Activated gamma-delta T cell treated with Interleukin-2 at 50 U/mL for 16 hours (primary cell): ENCODE data around the gene TMEM37.

Experiments used
- DNase-seq: peaks from one replicate; pipeline ENCODE4 v3.0.0-alpha.2; 2020

TMEM37 gene

DNA sequence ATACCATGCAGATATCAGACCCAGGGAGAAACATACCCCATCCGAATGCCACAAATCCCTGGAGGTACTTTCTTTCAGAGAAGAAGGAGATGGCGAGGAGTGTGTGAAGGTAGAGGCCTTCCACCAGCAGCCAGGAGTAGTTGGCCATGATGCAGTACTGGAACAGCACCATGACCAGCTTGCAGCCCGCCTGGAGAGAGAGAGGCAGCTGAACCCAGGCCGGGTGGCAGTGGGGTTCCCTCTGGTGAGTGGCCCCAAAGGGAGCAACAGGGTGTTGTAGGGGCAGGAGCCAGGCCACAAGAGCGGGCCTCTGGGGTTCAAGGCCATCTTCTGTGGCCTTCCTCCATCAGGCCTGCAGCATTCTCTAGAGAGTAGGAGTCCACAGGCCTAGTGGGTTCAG is 30.2 kb downstream of the TMEM37 start:
- DNase-seq: no peak

- no peak for DNase-seq
These were observed 30.9 kb downstream of the TMEM37 start for GRCh38 chr2:119462574-119462973.

DNA sequence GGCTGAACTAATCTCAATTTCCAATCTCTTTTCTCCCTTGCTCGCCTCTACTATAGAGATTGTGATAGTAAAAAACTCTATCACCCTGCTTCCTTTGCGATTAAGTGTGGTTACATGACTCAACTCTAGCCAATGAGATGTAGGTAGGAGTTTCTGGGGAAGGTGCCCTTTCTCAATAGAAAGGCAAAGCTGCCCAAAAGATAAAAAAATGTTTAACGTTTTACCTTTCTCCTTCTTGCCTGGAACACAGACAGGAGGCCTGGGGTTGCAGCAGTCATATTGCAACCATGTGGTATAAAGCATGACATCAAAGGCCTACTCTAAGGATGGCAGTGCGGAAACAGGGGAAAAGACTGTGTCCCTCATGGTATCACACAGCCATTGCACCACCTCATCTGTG is 31.5 kb downstream of the TMEM37 start:
- DNase-seq: no peak

GRCh38 chr2:119463990-119464389 is 32.3 kb downstream of the TMEM37 start:
- no peak for DNase-seq

DNA sequence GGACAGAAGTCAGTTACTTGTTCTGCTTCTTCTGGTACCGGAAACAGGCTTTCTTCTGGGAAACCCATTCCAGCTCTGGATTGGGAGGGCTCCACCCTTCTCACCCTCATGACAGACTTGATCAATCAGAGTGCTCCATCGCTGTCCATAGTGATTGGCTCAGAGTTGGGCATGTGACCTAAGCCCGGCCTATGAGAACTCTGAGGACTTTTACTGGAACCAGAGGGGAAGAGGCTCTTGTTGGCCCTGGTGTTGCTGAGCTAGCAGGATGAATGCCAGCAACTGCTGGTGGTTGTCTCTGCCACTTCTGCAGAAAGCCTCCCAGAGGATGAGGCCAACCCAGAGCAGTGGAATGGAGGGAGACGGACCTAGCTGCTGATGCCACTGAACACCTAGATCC is 33.3 kb downstream of the TMEM37 start:
- DNase-seq: no peak

DNA sequence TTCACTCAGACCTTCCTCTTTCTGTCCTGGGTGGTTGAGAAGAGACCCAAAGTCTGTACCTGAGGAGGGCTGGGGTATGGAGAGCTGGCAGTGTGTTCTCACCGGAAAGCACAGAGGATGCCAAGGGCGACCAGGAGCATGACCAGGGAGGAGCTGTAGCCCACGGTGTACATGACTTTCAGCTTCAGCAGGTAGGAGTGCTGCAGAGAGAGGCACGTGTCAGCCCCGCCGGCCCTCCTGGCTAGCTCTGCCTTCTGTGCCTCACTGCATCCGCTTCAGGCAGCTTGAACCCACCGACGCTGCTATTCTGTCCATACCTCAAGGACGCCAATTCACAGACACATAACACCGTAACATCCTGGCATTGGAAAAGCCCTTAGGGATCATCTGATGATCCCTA is 34.0 kb downstream of the TMEM37 start:
- DNase-seq: no peak

DNA sequence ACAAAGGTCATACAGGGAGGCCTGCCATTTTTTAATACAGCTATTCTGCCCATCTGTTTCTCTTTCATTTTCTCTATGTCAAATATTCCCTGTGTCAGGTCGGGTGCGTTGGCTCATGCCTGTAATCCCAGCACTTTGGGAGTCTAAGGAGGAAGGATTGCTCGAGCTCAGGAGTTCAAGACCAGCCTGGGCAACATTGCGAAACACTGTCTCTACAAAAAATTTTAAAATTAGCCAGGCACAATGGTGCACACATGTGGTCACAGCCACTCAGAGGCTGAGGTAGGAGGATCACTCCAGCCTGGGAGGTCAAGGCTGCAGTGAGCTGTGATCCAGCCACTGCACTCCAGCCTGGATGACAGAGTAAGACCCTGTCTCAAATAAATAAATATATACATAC is 34.7 kb downstream of the TMEM37 start:
- no peak for DNase-seq

DNA sequence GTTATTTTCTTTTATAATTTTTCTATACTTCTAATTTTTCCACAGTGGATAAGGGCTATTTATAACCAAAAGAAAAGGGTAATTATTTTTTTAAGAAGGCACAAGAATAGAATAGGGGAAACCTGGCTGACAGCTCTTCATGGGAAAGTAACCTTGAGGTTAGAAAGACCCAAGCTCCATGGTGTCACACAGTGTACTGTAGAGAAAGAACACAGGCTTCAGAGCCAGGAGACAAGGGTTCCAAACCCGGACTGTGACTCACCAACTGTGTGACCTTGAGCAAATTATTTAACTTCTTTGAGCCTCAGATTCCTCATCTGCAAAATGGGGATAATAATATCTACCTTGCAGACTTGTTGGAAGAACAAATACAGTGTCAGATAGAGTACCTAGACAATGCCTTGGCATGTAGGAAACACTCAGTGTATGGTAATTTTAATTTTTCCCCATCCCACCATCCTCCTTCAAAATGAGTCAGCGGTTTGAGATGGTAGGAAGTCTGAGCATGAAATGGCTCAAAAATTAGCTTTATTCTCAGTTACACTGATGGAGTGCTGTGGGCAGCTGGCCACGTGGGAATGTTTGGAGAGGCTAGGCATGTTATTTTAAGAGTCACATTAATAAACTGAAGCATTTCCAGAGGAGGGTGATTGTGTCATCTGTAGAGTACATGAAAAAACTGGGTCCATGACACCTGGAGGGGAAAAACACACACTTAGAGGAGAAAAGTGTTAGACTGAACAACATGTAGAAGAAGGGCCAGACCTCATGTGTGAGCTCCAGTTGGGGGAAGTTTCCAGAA is 36.7 kb downstream of the TMEM37 start:
- DNase-seq: no peak

DNA sequence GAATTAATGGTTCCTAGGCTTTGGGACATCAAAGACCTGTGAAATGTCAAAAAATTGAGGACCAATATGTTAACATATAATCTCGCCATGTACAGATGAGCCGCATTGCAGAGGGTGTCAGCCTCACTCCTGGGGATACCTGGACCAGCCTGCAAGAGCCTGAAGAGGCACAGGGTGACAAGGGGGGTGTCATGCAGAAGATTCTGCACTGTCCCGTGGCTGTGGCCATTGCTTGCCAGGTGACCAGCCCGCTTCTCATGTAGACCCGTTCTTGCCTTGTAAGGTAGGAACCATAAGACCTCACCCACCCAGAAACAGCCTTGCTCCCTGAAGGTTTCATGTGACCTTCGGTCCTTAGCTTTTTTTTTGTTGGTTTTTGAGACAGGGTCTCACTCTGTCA is 37.5 kb downstream of the TMEM37 start:
- DNase-seq: no peak

DNA sequence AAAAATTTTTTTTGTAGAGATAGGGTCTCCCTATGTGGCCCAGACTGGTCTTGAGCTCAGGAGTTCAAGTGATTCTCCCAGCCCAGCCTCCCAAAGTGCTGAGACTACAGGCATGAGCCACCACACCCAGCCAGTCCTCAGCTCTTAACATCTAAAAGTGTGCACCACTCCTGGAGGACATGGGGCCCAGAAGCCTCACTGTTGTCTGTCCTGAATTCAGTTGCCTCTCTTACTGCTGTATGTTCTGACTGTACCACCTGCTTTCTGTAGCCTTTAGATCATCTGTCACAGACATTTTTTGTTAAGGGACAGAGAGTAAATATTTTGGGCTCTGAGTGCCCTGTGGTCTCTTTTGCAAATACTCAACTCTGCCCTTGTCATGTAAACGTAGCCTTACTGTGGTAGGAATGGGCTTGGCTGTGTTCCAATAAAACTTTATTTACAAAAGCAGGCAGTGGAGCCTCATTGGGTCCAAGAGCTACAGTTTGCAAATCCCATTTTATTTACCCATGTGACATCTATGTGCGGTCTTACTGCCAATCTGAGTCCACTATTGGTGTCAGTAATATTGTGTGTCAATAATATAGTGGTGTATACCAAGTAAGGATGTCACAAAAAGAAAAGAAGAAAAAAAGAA is 38.1 kb downstream of the TMEM37 start:
- no peak for DNase-seq

DNA sequence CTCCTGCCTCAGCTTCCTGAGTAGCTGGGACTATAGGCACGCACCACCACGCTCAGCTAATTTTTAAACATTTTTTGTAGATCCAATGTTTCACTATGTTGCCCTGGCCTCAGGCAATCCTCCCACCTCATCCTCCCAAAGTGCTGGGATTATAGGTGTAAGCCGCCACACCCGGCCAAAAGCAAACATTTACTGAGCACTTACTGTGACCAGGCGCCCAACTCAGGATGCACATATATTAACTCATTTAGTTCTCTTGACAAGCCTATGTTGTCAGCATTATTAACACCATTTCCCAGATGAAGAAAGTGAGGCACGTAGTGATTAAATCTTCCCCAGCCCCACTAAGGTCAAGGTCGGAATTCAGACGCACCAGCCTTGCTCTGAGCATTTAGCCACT is 41.1 kb downstream of the TMEM37 start:
- no peak for DNase-seq

DNA sequence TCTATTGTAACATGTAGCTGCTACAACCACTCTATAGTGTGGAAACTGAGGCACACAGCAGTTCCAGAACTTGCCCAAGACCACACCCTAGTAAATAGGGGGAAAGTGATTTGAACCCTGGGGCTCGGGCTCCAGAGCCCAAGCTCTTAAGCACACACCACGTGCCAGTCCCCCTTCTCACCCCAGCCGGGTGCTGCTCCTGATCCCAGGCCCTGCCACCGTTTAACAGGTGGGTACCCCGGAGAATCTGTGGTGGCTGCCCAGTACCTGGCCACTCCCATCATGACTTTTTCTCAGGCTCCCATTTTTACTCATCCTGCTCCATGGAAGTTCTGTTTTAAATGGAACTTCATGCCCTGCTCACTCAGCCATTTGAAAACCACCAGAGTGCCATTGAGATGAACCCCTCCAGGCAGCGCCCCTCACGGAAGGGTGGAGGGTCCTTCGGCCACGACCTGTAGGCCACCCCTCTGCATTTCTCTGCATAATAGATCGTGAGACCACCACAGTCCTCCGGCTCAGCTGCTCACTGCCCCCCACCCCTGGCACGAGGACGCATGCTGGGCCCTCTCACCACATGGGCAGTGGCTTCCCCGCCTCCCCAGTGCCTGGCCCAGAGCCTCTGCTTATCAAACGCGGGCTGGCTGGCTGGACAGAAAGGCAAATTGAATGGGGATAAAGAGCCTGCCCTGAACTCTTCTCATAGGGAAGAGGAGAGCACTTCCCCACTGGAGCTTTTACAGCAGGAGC is 42.1 kb downstream of the TMEM37 start:
- no peak for DNase-seq

DNA sequence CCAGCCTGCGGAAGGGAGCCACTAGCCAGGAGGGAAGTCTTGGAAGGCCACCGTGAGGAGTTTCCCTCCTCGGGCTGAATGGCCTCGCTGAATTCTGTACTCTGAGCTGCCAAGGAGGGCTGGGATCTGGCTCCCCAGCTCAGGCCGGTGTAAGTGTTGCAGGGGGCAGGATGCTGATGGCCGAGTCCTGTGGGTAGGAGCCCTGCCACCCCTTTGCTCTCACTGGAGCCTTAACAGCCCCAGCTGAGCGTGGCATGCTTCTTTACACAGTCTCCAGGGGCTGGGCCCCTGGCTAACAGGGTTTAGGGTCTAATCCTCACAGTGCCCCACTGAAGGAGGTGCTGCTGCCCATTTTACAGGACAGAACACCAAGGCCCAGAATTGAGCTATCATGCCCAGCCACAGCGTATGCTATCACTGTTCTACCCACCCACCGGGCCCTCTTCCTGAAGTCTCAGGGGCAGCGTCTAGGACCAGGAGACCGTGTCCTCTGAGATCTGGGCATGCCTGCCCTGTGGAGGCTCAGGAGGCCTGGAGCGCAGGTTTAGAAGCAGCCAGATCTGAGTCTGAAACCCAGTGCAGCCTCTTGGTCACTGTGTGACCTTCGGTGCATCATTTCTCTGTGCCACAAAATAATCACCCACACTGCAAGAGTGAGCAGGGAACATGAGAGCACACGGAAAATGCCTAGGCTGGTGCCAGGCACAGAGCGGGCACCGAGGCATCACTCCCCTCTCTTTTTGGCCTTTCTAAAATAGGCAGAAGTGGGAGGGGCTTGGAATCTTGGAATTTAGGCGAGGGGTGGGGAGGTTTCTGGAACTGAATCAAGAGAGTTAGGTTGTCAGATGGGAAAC is 42.9 kb downstream of the TMEM37 start:
- no peak for DNase-seq

GRCh38 chr2:119475225-119475856 is 43.7 kb downstream of the TMEM37 start:
- no peak for DNase-seq

DNA sequence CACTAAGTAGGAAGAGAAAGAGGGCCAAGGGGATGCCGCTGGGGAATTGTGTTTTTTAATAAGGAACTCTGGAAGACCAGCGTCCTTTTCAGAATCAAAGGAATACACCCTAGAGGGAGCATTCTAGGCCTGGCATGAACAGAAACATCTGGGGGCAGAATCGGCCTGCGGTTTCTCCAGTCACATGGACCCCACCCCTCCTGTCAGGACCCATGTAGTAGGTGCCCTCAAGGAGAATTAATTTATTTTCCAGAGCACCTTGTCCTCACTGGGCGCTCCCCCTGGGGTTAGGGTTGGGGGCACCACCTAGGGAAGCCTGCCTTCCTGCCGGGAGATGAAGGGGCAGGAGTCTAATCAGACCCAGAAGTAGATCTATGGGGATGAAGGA is 44.2 kb downstream of the TMEM37 start:
- DNase-seq: no peak

GRCh38 chr2:119476301-119477112 is 44.9 kb downstream of the TMEM37 start:
- no peak for DNase-seq

DNA sequence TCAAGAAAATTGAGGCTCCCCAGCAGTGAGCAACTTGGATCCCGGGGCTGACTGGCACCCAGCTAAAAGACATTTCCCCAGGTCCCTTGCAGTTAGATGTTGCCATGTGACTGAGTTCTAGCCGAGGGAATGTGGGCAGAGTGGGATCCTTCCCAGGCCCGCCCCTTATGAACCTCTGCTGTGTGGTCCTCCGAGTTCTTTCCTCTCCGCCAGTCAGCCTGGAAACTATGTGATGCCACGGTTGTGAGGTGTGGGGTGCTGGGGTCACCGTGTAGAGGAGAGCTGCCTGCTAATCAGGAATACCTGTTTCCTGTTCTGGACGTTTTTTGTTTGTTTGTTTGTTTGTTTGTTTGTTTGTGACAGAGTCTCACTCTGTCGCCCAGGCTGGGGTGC is 45.5 kb downstream of the TMEM37 start:
- DNase-seq: no peak

DNA sequence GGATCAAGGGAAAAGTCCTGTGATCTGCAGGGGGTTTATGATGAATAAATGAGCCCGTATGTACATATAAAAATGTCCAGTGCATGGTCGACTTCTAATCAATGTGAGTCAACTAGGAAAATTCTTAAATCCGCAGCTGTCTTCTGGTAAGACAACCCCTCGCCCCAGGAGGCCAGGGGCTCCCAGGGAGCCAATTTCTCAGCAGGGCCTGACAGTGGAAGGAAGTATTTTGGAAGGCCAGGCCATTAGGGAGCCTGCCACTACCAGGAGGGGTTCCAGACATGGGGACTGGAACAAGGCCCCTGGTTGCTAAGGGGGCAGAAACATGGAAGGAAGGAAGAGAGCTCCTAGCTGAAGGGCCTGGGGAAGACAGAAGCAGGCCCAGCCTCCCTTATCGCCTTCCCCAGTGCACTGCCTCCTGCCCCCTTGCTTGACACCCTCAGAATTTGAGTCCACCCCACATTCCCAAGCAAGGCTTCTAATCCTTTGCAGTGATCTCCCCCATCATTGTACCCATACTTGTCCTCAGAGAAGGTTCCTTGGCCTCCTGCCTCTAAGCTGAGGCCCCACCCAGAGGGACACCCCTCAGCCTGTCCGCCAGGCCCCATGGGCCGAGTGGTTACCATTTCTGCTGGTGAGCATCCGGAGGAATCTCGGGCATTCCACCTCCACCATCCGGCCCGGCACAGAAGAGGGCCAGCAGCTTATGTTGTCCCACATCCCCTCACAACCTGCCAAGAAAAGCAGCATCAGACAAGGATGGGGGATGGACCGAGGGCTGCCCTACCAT is 46.7 kb downstream of the TMEM37 start:
- no peak for DNase-seq

GRCh38 chr2:119478978-119479295 is 47.3 kb downstream of the TMEM37 start:
- no peak for DNase-seq

GRCh38 chr2:119480184-119480583 is 48.5 kb downstream of the TMEM37 start:
- no peak for DNase-seq

DNA sequence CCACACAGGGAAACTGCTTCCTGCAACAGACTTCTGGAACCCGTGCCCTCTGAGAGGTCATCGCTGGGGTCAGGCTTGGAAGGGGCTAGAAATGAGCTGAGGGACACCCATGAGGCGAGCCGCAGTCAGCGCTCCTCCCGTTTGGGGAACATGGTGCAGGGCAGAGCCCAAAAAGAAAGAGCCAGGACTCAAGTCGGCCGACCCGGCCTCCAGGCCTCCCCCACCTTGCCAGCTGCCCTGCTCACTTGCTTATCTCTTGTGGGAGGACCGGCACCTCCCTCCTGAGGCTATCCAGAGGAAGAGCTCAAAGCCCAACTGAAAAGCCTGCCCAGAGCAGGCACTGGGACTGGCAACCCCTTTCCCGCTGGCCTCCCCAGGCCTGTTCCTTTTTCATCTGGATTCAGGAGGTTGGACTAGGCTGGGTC is 49.1 kb downstream of the TMEM37 start:
- no peak for DNase-seq
